Measurements from ENCODE around the gene STAU1. TPM values are rescaled to one million over a fixed set of nuclear protein-coding genes. Genes with fewer than 3 reads are reported as not detected.
A peak's percentile ranks its signal among the peaks of the same experiment; 100 is the strongest.
"Not testable (repeated sequence)": the region's sequence is repeated elsewhere in the genome, so short reads cannot be mapped to it uniquely, and the experiment has no call there.

The STAU1 gene
- polyA plus RNA-seq, 3 donors: 17.3 to 34.2 (median 24.0) TPM

DNA sequence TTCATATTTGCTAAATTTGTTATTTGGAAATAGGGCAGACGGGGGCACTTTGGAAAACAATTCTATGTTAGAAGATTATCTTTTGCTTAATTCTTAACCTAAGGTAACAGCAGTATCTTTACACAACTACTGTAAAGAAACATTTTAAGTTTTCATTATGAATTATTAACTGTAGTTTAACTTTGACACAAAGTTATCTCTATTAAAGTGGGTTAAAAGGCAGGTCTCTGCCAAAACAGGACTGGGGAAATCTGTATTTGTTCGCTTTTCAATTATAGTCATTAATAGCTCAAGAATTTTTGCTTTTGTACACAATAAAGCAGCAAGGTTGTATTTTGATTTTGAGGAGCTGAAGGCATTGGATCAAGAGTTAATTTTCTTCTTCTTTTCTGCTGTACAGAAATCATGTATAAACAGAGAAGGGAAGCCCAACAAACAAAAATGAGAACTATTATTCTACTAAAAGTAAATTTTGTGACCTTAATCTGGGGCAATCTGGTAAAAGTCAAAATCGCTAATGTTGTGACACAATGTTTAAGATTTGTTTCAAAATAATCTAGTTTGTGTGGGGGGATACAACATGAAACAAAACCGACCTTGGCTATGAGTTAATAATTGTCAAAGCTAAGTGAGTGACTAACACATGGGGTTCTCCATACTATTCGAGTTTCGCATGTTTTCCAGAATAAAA is 2.9 kb downstream of the STAU1 start:
- WGBS (ENCODE audit: insufficient coverage): no CpG with 5 or more reads among the region's 6 CpGs
- peak overlapping the region; percentile 92 for H3K4me2 ChIP-seq (replicated peaks; ENCODE audit: extremely low read depth, low read length, poor library complexity, severe bottlenecking)

DNA sequence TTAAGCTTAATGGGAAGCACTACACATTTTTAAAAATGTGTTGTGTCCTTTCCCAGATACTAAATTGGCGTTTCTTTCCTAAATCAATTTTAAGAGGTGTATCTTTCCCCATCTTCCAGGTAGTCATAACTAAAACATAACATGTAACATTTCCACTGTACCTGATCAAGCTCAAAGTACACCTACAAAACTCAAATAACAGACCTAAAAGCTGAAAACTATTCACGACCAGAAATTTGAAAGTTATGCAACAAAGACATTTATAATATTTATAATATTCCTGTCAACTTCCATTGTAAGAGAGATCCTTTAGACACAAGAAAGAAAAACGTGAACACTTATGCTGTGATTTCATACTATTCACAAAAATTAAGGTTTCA is 3.5 kb downstream of the STAU1 start:
- H3K27ac ChIP-seq (ENCODE audit: low read depth in 1 of 2, low read length in 2 of 2): no peak overlapping the region

More for the DNA sequence above, 2.9 kb downstream of the STAU1 start:
- H3K79me2 ChIP-seq (ENCODE audit: insufficient read depth, low read length): peaks cover 79% of the 10 kb centered on the region
- peaks cover 7 to 11% of the 10 kb centered on the region in 2 donors for H3K36me3 Mint-ChIP-seq
- H3K4me1 ChIP-seq (ENCODE audit: control insufficient read depth in 1 of 2, insufficient read depth in 2 of 2, low read length in 2 of 2): peaks cover 14 to 21% of the 10 kb centered on the region in 2 donors
- H3K27ac ChIP-seq (ENCODE audit: low read depth in 1 of 2, low read length in 2 of 2): no peak overlapping the region
- no peaks in the 10 kb centered on the region for H3K27me3 ChIP-seq (ENCODE audit: control insufficient read depth in 2 of 2, insufficient read depth in 2 of 2, low read length in 2 of 2)
- no peak for DNase-seq
- H3K27ac Mint-ChIP-seq: peak overlapping the region in 1 of 7 donors; percentile 33
- H3K27me3 Mint-ChIP-seq (ENCODE audit: low read depth in 3 of 3): peaks cover 0 to 2% (median 1%) of the 10 kb centered on the region in 3 donors
- no peak overlapping the region for H3K4me3 ChIP-seq (replicated peaks in 1 of 3; ENCODE audit: low read depth in 2 of 3, low read length in 3 of 3)
- no peak overlapping the region for H3K9ac ChIP-seq (ENCODE audit: insufficient read depth, low read length, poor library complexity, severe bottlenecking)
- no peak overlapping the region for H2AFZ ChIP-seq (ENCODE audit: insufficient read depth, low read depth, low read length, poor library complexity, severe bottlenecking)
- H4K20me1 ChIP-seq (ENCODE audit: insufficient read depth, low read length): peaks cover 74% of the 10 kb centered on the region
- H3K36me3 ChIP-seq (replicated peaks in 1 of 2; ENCODE audit: control insufficient read depth in 1 of 2, insufficient read depth in 2 of 2, low read length in 2 of 2): peaks cover 0 to 3% of the 10 kb centered on the region in 2 donors
- H3K9me3 Mint-ChIP-seq: no peaks in the 10 kb centered on the region
- no peak overlapping the region for H3K4me3 Mint-ChIP-seq
- intact Hi-C loops (cut with micrococcal nuclease): no loop called here
- H3K4me1 Mint-ChIP-seq: peaks cover 34% of the 10 kb centered on the region
- TF ChIP-seq, protein P1, sequence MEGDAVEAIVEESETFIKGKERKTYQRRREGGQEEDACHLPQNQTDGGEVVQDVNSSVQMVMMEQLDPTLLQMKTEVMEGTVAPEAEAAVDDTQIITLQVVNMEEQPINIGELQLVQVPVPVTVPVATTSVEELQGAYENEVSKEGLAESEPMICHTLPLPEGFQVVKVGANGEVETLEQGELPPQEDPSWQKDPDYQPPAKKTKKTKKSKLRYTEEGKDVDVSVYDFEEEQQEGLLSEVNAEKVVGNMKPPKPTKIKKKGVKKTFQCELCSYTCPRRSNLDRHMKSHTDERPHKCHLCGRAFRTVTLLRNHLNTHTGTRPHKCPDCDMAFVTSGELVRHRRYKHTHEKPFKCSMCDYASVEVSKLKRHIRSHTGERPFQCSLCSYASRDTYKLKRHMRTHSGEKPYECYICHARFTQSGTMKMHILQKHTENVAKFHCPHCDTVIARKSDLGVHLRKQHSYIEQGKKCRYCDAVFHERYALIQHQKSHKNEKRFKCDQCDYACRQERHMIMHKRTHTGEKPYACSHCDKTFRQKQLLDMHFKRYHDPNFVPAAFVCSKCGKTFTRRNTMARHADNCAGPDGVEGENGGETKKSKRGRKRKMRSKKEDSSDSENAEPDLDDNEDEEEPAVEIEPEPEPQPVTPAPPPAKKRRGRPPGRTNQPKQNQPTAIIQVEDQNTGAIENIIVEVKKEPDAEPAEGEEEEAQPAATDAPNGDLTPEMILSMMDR (IDR thresholded peaks at IDR 0.05): no peak
- no peaks in the 10 kb centered on the region for H3K9me3 ChIP-seq (replicated peaks in 1 of 2; ENCODE audit: control insufficient read depth in 1 of 2, insufficient read depth in 1 of 2, low read length in 2 of 2)

DNA sequence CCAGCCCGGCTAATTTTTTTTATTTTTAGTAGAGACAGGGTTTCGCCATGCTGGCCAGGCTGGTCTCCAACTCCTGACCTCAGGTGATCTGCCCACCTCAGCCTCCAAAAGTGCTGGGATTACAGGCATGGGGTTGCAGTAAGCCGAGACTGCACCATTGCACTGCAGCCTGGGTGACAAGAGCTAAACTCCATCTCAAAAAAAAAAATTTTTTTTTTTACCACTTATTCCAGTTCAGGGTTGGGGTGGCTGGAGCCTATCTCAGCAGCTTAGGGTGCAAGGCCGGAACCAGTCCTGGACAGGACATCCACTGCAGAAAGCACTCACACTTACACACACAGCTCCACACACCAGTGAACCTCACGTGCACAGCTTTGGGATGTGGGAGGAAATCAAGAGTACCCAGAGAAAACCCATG is 4.0 kb downstream of the STAU1 start:
- DNase-seq; H2AFZ ChIP-seq (ENCODE audit: insufficient read depth, low read depth, low read length, poor library complexity, severe bottlenecking); H3K4me3 ChIP-seq (replicated peaks in 1 of 3; ENCODE audit: low read depth in 2 of 3, low read length in 3 of 3); H3K27ac ChIP-seq (ENCODE audit: low read depth in 1 of 2, low read length in 2 of 2); H3K4me2 ChIP-seq (replicated peaks; ENCODE audit: extremely low read depth, low read length, poor library complexity, severe bottlenecking); intact Hi-C loops (cut with micrococcal nuclease); H3K27me3 Mint-ChIP-seq (ENCODE audit: low read depth in 3 of 3); H3K4me3 Mint-ChIP-seq; H3K27me3 ChIP-seq (ENCODE audit: control insufficient read depth in 2 of 2, insufficient read depth in 2 of 2, low read length in 2 of 2); H3K9me3 ChIP-seq (replicated peaks in 1 of 2; ENCODE audit: control insufficient read depth in 1 of 2, insufficient read depth in 1 of 2, low read length in 2 of 2); H3K9me3 Mint-ChIP-seq; H3K36me3 ChIP-seq (replicated peaks in 1 of 2; ENCODE audit: control insufficient read depth in 1 of 2, insufficient read depth in 2 of 2, low read length in 2 of 2); H3K9ac ChIP-seq (ENCODE audit: insufficient read depth, low read length, poor library complexity, severe bottlenecking): not testable (repeated sequence)
- peaks cover 7 to 11% of the 10 kb centered on the region in 2 donors for H3K36me3 Mint-ChIP-seq
- WGBS (ENCODE audit: insufficient coverage): no CpG with 5 or more reads among the region's 5 CpGs
- Histone ChIP-seq H3K79me2 (ENCODE audit: insufficient read depth, low read length) (peaks cover 90% of the 10 kb centered on the region), H4K20me1 (ENCODE audit: insufficient read depth, low read length) (peaks cover 85% of the 10 kb centered on the region), H3K4me1 (ENCODE audit: control insufficient read depth in 1 of 2, insufficient read depth in 2 of 2, low read length in 2 of 2) (peaks cover 16 to 30% of the 10 kb centered on the region in 2 donors)
- peaks cover 42% of the 10 kb centered on the region for H3K4me1 Mint-ChIP-seq
- H3K27ac Mint-ChIP-seq: peak overlapping the region in 1 of 7 donors; percentile 15

More for the DNA sequence above, 3.5 kb downstream of the STAU1 start:
- Mint-ChIP-seq H3K9me3 (no peaks in the 10 kb centered on the region), H3K4me1 (peaks cover 39% of the 10 kb centered on the region), H3K4me3 (no peak overlapping the region), H3K27me3 (ENCODE audit: low read depth in 3 of 3) (peaks cover 0 to 2% (median 0%) of the 10 kb centered on the region in 3 donors), H3K36me3 (peaks cover 7 to 11% of the 10 kb centered on the region in 2 donors), H3K27ac (no peak overlapping the region)
- intact Hi-C loops (cut with micrococcal nuclease): no loop called here
- H3K36me3 ChIP-seq (replicated peaks in 1 of 2; ENCODE audit: control insufficient read depth in 1 of 2, insufficient read depth in 2 of 2, low read length in 2 of 2): peaks cover 0 to 3% of the 10 kb centered on the region in 2 donors
- no peak overlapping the region for H2AFZ ChIP-seq (ENCODE audit: insufficient read depth, low read depth, low read length, poor library complexity, severe bottlenecking)
- no peak overlapping the region for H3K9ac ChIP-seq (ENCODE audit: insufficient read depth, low read length, poor library complexity, severe bottlenecking)
- TF ChIP-seq, protein P1 (IDR thresholded peaks at IDR 0.05): no peak
- no CpG with 5 or more reads among the region's 3 CpGs for WGBS (ENCODE audit: insufficient coverage)
- no peak for DNase-seq
- H3K4me2 ChIP-seq (replicated peaks; ENCODE audit: extremely low read depth, low read length, poor library complexity, severe bottlenecking): no peak overlapping the region
- peaks cover 79% of the 10 kb centered on the region for H4K20me1 ChIP-seq (ENCODE audit: insufficient read depth, low read length)
- H3K79me2 ChIP-seq (ENCODE audit: insufficient read depth, low read length): peaks cover 84% of the 10 kb centered on the region
- H3K4me3 ChIP-seq (replicated peaks in 1 of 3; ENCODE audit: low read depth in 2 of 3, low read length in 3 of 3): no peak overlapping the region
- H3K4me1 ChIP-seq (ENCODE audit: control insufficient read depth in 1 of 2, insufficient read depth in 2 of 2, low read length in 2 of 2): peaks cover 16 to 26% of the 10 kb centered on the region in 2 donors
- no peaks in the 10 kb centered on the region for H3K27me3 ChIP-seq (ENCODE audit: control insufficient read depth in 2 of 2, insufficient read depth in 2 of 2, low read length in 2 of 2)
- H3K9me3 ChIP-seq (replicated peaks in 1 of 2; ENCODE audit: control insufficient read depth in 1 of 2, insufficient read depth in 1 of 2, low read length in 2 of 2): no peaks in the 10 kb centered on the region

Measured in CD14-positive monocyte (primary cell).